ENCODE results near the gene TRPC3.

The TRPC3 gene

GRCh38 chr4:121869841-121870822 lies 81.7 kb downstream of the TRPC3 start, which contains the start of gene BBS7:
TSS of gene BBS7 (minus strand) at chr4:121870474. CDS start at chr4:121870313, 161 bp downstream.
- H3K4me2 ChIP-seq (ENCODE audit: low read length), result peak within 1 kb of the TSS; percentile 95
- H3K4me3 ChIP-seq (ENCODE audit: low read depth, low read length), result peak within 1 kb of the TSS; percentile 71
- peak; percentile 95 for DNase-seq
- no peak within 1 kb of the TSS for H2BK12ac ChIP-seq (ENCODE audit: low read length)
- H3K79me1 ChIP-seq (ENCODE audit: low read length), result peaks cover 3% of the 10 kb centered on the region
- peak within 1 kb of the TSS; percentile 79 for H4K12ac ChIP-seq (ENCODE audit: low read depth, low read length)
- H3K4me1 ChIP-seq (ENCODE audit: control insufficient read depth in 1 of 2, insufficient read depth in 2 of 2, low read length in 2 of 2), result peaks cover 2 to 4% of the 10 kb centered on the region in 2 experiments
- H3K27me3 ChIP-seq (ENCODE audit: insufficient read depth, low read length), result no peaks in the 10 kb centered on the region
- H3K14ac ChIP-seq (ENCODE audit: low read length), result peak within 1 kb of the TSS; percentile 79
- no peak within 1 kb of the TSS for H2BK120ac ChIP-seq (ENCODE audit: insufficient read depth, low read length, poor library complexity)
- no peaks in the 10 kb centered on the region for H3K9me3 ChIP-seq (ENCODE audit: insufficient read depth, low read depth, low read length)
- peak within 1 kb of the TSS; percentile 60 for H3K9ac ChIP-seq (ENCODE audit: low read length)
- H3K23ac ChIP-seq (ENCODE audit: low read length), result no peak within 1 kb of the TSS
- peak within 1 kb of the TSS; percentile 57 for H3K18ac ChIP-seq (ENCODE audit: low read length)
- H3K36me3 ChIP-seq (ENCODE audit: control insufficient read depth in 1 of 2, insufficient read depth in 2 of 2, low read length in 2 of 2), result peaks cover 0 to 3% of the 10 kb centered on the region in 2 experiments
- peak within 1 kb of the TSS; percentile 80 for H2AFZ ChIP-seq (ENCODE audit: insufficient read depth, low read length, poor library complexity)
- H3K27ac ChIP-seq (ENCODE audit: low read depth, low read length), result no peak within 1 kb of the TSS
- no peak within 1 kb of the TSS for H3K4ac ChIP-seq (ENCODE audit: low read depth, low read length)
- no CpG with 5 or more reads among the region's 58 CpGs for WGBS (ENCODE audit: extremely low coverage, insufficient coverage, insufficient read length)
- H2AK5ac ChIP-seq (ENCODE audit: low read length), result no peak within 1 kb of the TSS
- peak within 1 kb of the TSS; percentile 90 for H4K8ac ChIP-seq (ENCODE audit: low read depth, low read length)
- H4K91ac ChIP-seq (ENCODE audit: low read depth, low read length), result peak within 1 kb of the TSS; percentile 16
- peak within 1 kb of the TSS; percentile 26 for H2BK5ac ChIP-seq (ENCODE audit: low read depth, low read length, poor library complexity)
- H3K79me2 ChIP-seq (ENCODE audit: control insufficient read depth, insufficient read depth, low read length, poor library complexity), result no peaks in the 10 kb centered on the region

DNA sequence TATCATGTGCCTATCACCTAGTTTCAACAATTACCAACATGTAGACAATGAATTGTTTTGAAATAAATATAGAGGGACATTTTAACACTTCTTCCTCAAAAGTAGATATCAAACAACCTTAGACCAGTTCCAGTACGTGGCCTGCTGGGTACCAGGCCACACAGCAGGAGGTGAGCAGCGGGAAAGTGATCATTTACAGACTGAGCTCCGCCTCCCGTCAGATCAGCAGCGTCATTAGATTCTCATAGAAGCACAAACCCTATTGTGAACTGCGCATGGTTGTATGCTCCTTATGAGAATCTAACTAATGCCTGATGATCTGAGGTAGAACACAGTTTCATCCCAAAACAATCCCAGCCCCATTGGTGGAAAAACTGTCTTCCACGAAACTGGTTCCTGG lies 88.1 kb downstream of the TRPC3 start:
- WGBS (ENCODE audit: extremely low coverage, insufficient coverage, insufficient read length), result no CpG with 5 or more reads among the region's 7 CpGs
- Histone ChIP-seq H3K9me3 (ENCODE audit: insufficient read depth, low read depth, low read length) (no peaks in the 10 kb centered on the region), H2AFZ (ENCODE audit: insufficient read depth, low read length, poor library complexity) (no peak overlapping the region), H3K4ac (ENCODE audit: low read depth, low read length) (no peak overlapping the region), H2BK120ac (ENCODE audit: insufficient read depth, low read length, poor library complexity) (no peak overlapping the region), H2BK5ac (ENCODE audit: low read depth, low read length, poor library complexity) (no peak overlapping the region), H4K8ac (ENCODE audit: low read depth, low read length) (no peak overlapping the region), H2BK12ac (ENCODE audit: low read length) (no peak overlapping the region), H3K18ac (ENCODE audit: low read length) (no peak overlapping the region), H3K4me1 (ENCODE audit: control insufficient read depth in 1 of 2, insufficient read depth in 2 of 2, low read length in 2 of 2) (no peaks in the 10 kb centered on the region), H4K91ac (ENCODE audit: low read depth, low read length) (no peak overlapping the region), H3K79me2 (ENCODE audit: control insufficient read depth, insufficient read depth, low read length, poor library complexity) (no peaks in the 10 kb centered on the region), H2AK5ac (ENCODE audit: low read length) (no peak overlapping the region), H3K36me3 (ENCODE audit: control insufficient read depth in 1 of 2, insufficient read depth in 2 of 2, low read length in 2 of 2) (peaks cover 0 to 3% of the 10 kb centered on the region in 2 experiments), H3K27me3 (ENCODE audit: insufficient read depth, low read length) (no peaks in the 10 kb centered on the region), H3K79me1 (ENCODE audit: low read length) (no peaks in the 10 kb centered on the region), H3K4me2 (ENCODE audit: low read length) (no peak overlapping the region), H3K14ac (ENCODE audit: low read length) (no peak overlapping the region), H3K23ac (ENCODE audit: low read length) (no peak overlapping the region), H3K9ac (ENCODE audit: low read length) (no peak overlapping the region), H3K27ac (ENCODE audit: low read depth, low read length) (no peak overlapping the region), H4K12ac (ENCODE audit: low read depth, low read length) (no peak overlapping the region), H3K4me3 (ENCODE audit: low read depth, low read length) (no peak overlapping the region)
- DNase-seq, result no peak

GRCh38 chr4:121861426-121861825 lies 90.4 kb downstream of the TRPC3 start:
- no peak overlapping the region for H3K18ac ChIP-seq (ENCODE audit: low read length)
- no peak overlapping the region for H2AFZ ChIP-seq (ENCODE audit: insufficient read depth, low read length, poor library complexity)
- no peaks in the 10 kb centered on the region for H3K79me1 ChIP-seq (ENCODE audit: low read length)
- no peak overlapping the region for H2BK120ac ChIP-seq (ENCODE audit: insufficient read depth, low read length, poor library complexity)
- no peak overlapping the region for H3K4me3 ChIP-seq (ENCODE audit: low read depth, low read length)
- H3K4ac ChIP-seq (ENCODE audit: low read depth, low read length), result no peak overlapping the region
- H3K36me3 ChIP-seq (ENCODE audit: control insufficient read depth in 1 of 2, insufficient read depth in 2 of 2, low read length in 2 of 2), result peaks cover 0 to 5% of the 10 kb centered on the region in 2 experiments
- no peak for DNase-seq
- WGBS (ENCODE audit: extremely low coverage, insufficient coverage, insufficient read length), result no CpG with 5 or more reads among the region's 2 CpGs
- H3K27ac ChIP-seq (ENCODE audit: low read depth, low read length), result no peak overlapping the region
- H3K79me2 ChIP-seq (ENCODE audit: control insufficient read depth, insufficient read depth, low read length, poor library complexity), result no peaks in the 10 kb centered on the region
- H4K8ac ChIP-seq (ENCODE audit: low read depth, low read length), result no peak overlapping the region
- H2AK5ac ChIP-seq (ENCODE audit: low read length), result no peak overlapping the region
- H2BK5ac ChIP-seq (ENCODE audit: low read depth, low read length, poor library complexity), result no peak overlapping the region
- no peak overlapping the region for H4K91ac ChIP-seq (ENCODE audit: low read depth, low read length)
- no peak overlapping the region for H3K14ac ChIP-seq (ENCODE audit: low read length)
- no peaks in the 10 kb centered on the region for H3K27me3 ChIP-seq (ENCODE audit: insufficient read depth, low read length)
- H2BK12ac ChIP-seq (ENCODE audit: low read length), result no peak overlapping the region
- no peak overlapping the region for H3K9ac ChIP-seq (ENCODE audit: low read length)
- no peaks in the 10 kb centered on the region for H3K4me1 ChIP-seq (ENCODE audit: control insufficient read depth in 1 of 2, insufficient read depth in 2 of 2, low read length in 2 of 2)
- H3K23ac ChIP-seq (ENCODE audit: low read length), result no peak overlapping the region
- H4K12ac ChIP-seq (ENCODE audit: low read depth, low read length), result no peak overlapping the region
- no peak overlapping the region for H3K4me2 ChIP-seq (ENCODE audit: low read length)
- no peaks in the 10 kb centered on the region for H3K9me3 ChIP-seq (ENCODE audit: insufficient read depth, low read depth, low read length)

DNA sequence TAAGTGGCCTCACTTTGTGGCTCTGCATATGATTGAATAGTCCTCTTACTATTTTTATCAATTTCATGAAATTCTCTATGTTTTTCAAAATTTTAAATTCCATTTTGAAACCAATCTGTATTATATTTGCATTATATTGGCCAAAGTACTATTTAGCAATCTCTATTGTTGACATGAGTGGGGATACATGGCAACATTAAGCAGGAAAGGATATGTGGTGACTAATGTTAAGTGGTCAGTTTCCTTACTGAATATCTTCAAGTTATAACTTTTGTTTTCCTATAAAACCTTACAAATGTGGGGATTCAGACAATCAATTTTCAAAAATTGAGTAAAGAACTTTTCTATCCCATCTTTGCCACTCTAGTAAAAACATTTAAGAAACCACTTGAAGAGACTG lies 91.7 kb downstream of the TRPC3 start:
- no peaks in the 10 kb centered on the region for H3K4me1 ChIP-seq (ENCODE audit: control insufficient read depth in 1 of 2, insufficient read depth in 2 of 2, low read length in 2 of 2)
- H2AK5ac ChIP-seq (ENCODE audit: low read length), result no peak overlapping the region
- H3K14ac ChIP-seq (ENCODE audit: low read length), result no peak overlapping the region
- no peak overlapping the region for H4K91ac ChIP-seq (ENCODE audit: low read depth, low read length)
- H3K4me3 ChIP-seq (ENCODE audit: low read depth, low read length), result no peak overlapping the region
- H3K79me2 ChIP-seq (ENCODE audit: control insufficient read depth, insufficient read depth, low read length, poor library complexity), result no peaks in the 10 kb centered on the region
- no peak for DNase-seq
- H3K23ac ChIP-seq (ENCODE audit: low read length), result no peak overlapping the region
- H4K12ac ChIP-seq (ENCODE audit: low read depth, low read length), result no peak overlapping the region
- H3K27ac ChIP-seq (ENCODE audit: low read depth, low read length), result no peak overlapping the region
- H2BK12ac ChIP-seq (ENCODE audit: low read length), result no peak overlapping the region
- no peaks in the 10 kb centered on the region for H3K27me3 ChIP-seq (ENCODE audit: insufficient read depth, low read length)
- no peaks in the 10 kb centered on the region for H3K79me1 ChIP-seq (ENCODE audit: low read length)
- no peak overlapping the region for H2AFZ ChIP-seq (ENCODE audit: insufficient read depth, low read length, poor library complexity)
- no peak overlapping the region for H3K9ac ChIP-seq (ENCODE audit: low read length)
- H3K18ac ChIP-seq (ENCODE audit: low read length), result no peak overlapping the region
- no peak overlapping the region for H3K4ac ChIP-seq (ENCODE audit: low read depth, low read length)
- no peak overlapping the region for H2BK120ac ChIP-seq (ENCODE audit: insufficient read depth, low read length, poor library complexity)
- peaks cover under 1 to 3% of the 10 kb centered on the region in 2 experiments for H3K36me3 ChIP-seq (ENCODE audit: control insufficient read depth in 1 of 2, insufficient read depth in 2 of 2, low read length in 2 of 2)
- no peaks in the 10 kb centered on the region for H3K9me3 ChIP-seq (ENCODE audit: insufficient read depth, low read depth, low read length)
- no peak overlapping the region for H4K8ac ChIP-seq (ENCODE audit: low read depth, low read length)
- no peak overlapping the region for H3K4me2 ChIP-seq (ENCODE audit: low read length)
- H2BK5ac ChIP-seq (ENCODE audit: low read depth, low read length, poor library complexity), result no peak overlapping the region

Measured in trophoblast cell (in vitro differentiated cells and primary cell).